Activated naive CD8-positive, alpha-beta T cell treated with anti-CD3 and anti-CD28 coated beads for 36 hours (primary cell): Measurements from ENCODE around the gene ARL5B. TPM values are rescaled to one million over a fixed set of nuclear protein-coding genes. Genes with fewer than 3 reads are reported as not detected.

Experiments used
- DNase-seq: peaks from one replicate; pipeline ENCODE4 v3.0.0; 2021
- H3K27ac Mint-ChIP-seq: one replicate; pipeline ENCODE4 v1.8.0; 2022; ENCODE audit warnings: mild to moderate bottlenecking, moderate library complexity, mixed read lengths
- H3K27me3 Mint-ChIP-seq: one replicate; pipeline ENCODE4 v1.8.0; 2022; ENCODE audit warnings: mild to moderate bottlenecking, mixed read lengths
- H3K36me3 Mint-ChIP-seq: one replicate; pipeline ENCODE4 v1.8.0; 2021; ENCODE audit warnings: mild to moderate bottlenecking, mixed read lengths
- H3K4me1 Mint-ChIP-seq: one replicate; pipeline ENCODE4 v1.8.0; 2021; ENCODE audit warnings: mixed read lengths
- H3K4me3 Mint-ChIP-seq: one replicate; pipeline ENCODE4 v1.8.0; 2022; ENCODE audit warnings: mild to moderate bottlenecking, moderate library complexity, mixed read lengths
- H3K9me3 Mint-ChIP-seq: one replicate; pipeline ENCODE4 v1.8.0; 2022; ENCODE audit warnings: mixed read lengths
- total RNA-seq, 2 experiments: library from RNA; stranded (reverse); gene quantifications; one replicate each; pipeline ENCODE4 v1.2.3, GENCODE V29; 2021

ARL5B gene
- total RNA-seq, 2 experiments from 2014 or later = 12.9 TPM

DNA sequence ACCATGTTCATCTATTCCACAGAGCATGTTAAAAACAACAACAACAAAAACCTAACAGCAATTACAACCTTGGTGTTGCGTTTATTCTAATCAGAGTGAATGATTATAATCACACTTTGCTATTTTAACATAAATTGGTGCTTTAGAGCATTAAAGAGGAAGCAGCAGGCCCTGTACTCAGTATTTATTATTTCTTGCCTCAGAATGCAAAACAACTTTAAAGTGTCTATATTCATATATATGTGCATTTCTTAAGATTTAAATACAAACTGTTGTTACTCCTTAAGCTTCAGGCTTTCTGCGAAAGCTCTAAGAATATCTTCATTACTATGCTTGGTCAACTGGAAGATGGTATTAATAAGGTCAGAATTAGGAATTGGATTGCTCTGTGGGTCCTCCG is 21.5 kb downstream of the ARL5B start:
- Mint-ChIP-seq H3K4me3 (no peak overlapping the region), H3K9me3 (no peaks in the 10 kb centered on the region), H3K4me1 (peaks cover 20% of the 10 kb centered on the region), H3K27ac (no peak overlapping the region), H3K27me3 (no peaks in the 10 kb centered on the region), H3K36me3 (peaks cover 21% of the 10 kb centered on the region)
- no peak for DNase-seq

DNA sequence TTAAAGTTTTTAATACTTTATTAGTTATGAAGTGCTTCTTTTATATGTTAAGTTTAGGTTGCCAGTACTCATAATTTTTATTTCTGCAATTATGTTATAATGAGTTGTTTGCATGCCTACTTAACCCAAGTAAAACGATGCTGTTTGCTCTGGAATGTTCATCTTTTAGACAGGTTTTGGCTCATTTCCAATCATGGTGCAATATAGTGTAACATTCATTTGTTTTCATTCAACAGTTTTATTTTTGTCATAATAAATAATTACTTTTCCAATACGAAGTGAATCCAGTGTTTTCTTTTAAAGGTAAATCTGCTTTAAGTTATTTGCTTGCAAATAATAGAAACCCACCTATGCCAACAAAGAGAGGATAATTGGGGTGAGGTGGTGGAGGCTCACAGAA is 22.1 kb downstream of the ARL5B start:
- peaks cover 20% of the 10 kb centered on the region for H3K4me1 Mint-ChIP-seq
- DNase-seq = no peak
- H3K36me3 Mint-ChIP-seq = peaks cover 21% of the 10 kb centered on the region
- H3K27me3 Mint-ChIP-seq = no peaks in the 10 kb centered on the region
- no peak overlapping the region for H3K27ac Mint-ChIP-seq
- no peaks in the 10 kb centered on the region for H3K9me3 Mint-ChIP-seq
- H3K4me3 Mint-ChIP-seq = no peak overlapping the region

DNA sequence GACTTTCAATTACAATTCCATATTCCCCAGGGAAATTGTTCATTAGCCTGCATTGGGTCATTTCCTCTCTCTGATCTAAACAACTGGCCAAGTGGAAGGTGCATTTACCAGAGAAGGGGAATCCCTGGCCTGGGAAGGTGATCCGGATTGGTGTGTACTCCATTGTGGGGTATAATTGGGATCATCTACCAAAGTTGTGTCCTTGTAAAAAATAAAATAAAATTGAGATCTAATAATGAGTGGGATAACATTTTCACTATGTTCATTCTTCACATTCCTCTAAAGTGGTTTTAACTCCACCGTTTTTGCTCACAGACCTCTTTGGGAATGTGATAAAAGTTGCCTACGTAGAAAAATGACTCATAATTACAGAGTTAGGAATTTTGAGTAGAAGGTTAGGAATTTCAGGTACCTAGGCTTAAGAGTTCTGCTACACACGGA is 22.8 kb downstream of the ARL5B start:
- Mint-ChIP-seq H3K27ac (no peak overlapping the region), H3K36me3 (peaks cover 21% of the 10 kb centered on the region), H3K4me3 (no peak overlapping the region), H3K4me1 (peaks cover 20% of the 10 kb centered on the region), H3K9me3 (no peaks in the 10 kb centered on the region), H3K27me3 (no peaks in the 10 kb centered on the region)
- no peak for DNase-seq

DNA sequence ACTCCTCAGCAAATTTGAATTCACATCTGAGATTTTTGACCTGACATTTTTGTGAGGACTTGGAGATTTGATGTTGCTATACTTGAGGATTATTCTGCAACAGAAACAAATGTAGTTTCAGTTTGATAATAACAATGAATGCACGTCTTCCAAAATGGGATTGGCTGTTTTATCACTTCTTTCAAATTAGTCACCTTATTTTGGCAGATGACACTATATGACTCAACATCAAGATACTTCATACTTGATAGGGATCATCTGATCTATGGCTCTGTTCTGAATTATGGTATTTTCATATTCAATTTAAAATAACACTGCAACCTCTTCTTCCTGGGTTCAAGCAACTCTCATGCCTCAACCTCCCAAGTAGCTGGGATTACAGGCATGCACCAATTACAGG is 24.2 kb downstream of the ARL5B start:
- no peak for DNase-seq
- Mint-ChIP-seq H3K36me3 (peaks cover 21% of the 10 kb centered on the region), H3K4me1 (peaks cover 20% of the 10 kb centered on the region), H3K9me3 (no peaks in the 10 kb centered on the region), H3K27me3 (no peaks in the 10 kb centered on the region), H3K27ac (no peak overlapping the region), H3K4me3 (no peak overlapping the region)

DNA sequence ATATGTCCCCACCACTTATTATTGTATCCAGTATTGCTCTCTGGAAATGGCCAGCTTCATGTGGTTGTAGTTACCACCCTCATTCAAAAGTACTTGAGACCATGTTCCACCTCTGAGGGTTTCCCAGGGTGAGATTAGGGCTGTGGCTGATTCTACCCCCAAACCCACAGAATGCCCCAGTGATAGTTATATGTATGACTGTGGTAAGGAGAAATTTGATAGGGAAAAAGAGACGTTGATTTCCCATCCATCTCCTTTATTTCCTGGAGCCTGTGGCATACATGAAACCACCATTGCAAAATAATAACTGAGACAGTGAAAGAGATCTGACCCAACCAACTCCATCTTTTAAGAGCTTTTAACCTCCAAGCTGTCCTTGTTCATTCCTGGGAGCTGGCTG is 25.2 kb downstream of the ARL5B start:
- Mint-ChIP-seq H3K4me3 (no peak overlapping the region), H3K36me3 (peaks cover 21% of the 10 kb centered on the region), H3K27me3 (peaks cover 8% of the 10 kb centered on the region), H3K27ac (no peak overlapping the region), H3K9me3 (no peaks in the 10 kb centered on the region), H3K4me1 (peaks cover 20% of the 10 kb centered on the region)
- no peak for DNase-seq

DNA sequence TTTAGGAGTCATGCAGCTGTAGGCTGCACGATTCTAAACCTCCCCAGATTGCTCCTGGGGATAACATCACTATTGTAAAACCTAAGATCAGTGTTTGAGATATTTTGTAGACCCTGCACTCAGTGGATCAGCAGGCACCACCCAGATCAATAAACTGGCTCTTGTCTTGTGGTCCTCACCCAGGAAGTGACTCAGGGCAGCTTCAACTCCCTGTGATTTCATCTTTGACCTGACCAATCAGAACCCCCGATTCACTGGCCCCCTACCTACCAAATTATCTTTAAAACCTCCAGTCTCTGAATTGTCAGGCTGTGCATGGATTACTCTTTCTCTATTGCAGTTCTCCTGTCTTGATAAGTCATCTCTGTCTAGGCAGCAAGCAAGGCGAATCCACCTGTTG is 25.7 kb downstream of the ARL5B start:
- DNase-seq = no peak
- peaks cover 21% of the 10 kb centered on the region for H3K36me3 Mint-ChIP-seq
- peaks cover 8% of the 10 kb centered on the region for H3K27me3 Mint-ChIP-seq
- no peaks in the 10 kb centered on the region for H3K9me3 Mint-ChIP-seq
- H3K4me3 Mint-ChIP-seq = no peak overlapping the region
- H3K27ac Mint-ChIP-seq = no peak overlapping the region
- H3K4me1 Mint-ChIP-seq = peaks cover 20% of the 10 kb centered on the region

DNA sequence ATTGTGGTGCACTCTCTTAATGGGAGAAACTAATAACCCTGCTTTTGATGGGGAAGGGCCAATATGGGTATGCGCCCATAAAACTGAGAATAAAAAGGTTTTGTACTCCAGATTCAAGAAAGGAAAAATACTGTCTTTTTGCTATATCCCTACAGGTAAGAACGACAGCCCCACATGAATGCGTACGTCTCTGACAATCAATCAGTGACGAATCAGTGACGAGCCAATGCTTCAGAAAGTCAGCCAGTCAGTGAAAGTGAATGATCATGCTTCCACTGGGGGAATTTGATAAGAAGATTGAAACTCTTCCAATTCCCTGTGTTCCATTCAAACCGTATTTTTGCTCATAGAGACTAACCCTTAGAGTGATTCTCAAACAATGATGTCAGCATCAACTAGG is 26.3 kb downstream of the ARL5B start:
- no peak for DNase-seq
- Mint-ChIP-seq H3K9me3 (no peaks in the 10 kb centered on the region), H3K27me3 (peaks cover 8% of the 10 kb centered on the region), H3K36me3 (peaks cover 21% of the 10 kb centered on the region), H3K27ac (no peak overlapping the region), H3K4me3 (no peak overlapping the region), H3K4me1 (peaks cover 20% of the 10 kb centered on the region)

DNA sequence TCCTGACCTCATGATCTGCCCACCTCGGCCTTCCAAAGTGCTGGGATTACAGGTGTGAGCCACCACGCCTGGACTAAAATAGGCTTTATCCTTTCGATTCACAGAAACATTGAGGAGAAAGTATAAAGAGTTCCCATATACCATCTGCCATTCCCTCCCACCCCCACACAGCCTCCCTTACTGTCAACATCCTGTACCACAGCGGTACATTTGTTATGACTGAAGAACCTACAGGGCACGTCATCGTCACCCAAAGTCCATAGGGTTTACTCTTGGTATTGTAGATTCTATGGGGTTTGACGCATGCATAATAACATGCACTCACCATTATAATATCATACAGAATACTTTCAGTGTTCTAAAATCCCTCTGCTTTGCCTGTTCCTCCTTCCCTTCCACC is 28.0 kb downstream of the ARL5B start:
- Mint-ChIP-seq H3K27ac (no peak overlapping the region), H3K4me1 (peaks cover 14% of the 10 kb centered on the region), H3K27me3 (peaks cover 8% of the 10 kb centered on the region), H3K4me3 (no peak overlapping the region), H3K36me3 (peaks cover 15% of the 10 kb centered on the region), H3K9me3 (no peaks in the 10 kb centered on the region)
- no peak for DNase-seq

DNA sequence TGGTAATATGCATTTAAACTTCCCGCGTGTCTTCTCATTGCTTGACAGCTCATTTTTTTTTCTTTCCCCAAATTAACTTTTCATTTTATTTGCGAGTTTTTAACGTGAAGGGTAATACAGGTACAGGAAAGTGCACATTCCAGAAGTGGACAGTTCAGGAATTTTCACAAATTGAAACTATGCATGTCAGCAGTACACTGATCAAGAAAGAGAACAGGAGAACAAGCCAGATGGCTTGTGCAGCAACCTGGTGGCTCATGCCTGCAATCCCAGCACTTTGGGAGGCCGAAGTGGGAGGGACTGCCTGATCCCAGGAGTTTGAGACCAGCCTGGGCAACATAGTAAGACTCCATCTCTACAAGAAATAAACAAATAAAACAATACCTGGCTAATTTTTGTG is 28.5 kb downstream of the ARL5B start:
- Mint-ChIP-seq H3K27me3 (peaks cover 8% of the 10 kb centered on the region), H3K36me3 (peaks cover 10% of the 10 kb centered on the region), H3K4me3 (no peak overlapping the region), H3K27ac (no peak overlapping the region), H3K9me3 (no peaks in the 10 kb centered on the region), H3K4me1 (peaks cover 9% of the 10 kb centered on the region)
- DNase-seq = no peak

DNA sequence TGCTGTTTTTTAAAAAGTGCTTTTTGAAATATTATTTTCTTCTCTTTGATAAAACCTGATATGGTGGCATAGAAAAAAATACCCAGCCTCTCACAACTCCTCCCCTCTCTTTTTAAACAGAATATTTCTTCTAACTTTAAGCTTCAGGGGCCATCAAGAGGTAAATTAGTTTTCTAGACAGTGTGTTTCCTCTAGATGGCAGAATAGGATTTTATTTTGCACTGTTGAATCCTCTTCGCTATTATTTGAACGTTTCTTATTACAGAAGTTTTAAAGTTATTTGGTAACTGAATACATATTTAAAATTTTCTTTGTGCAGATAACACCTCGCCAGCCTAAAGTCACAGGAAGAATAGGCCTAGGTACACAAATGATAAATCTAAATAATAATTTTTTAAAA is 30.3 kb downstream of the ARL5B start:
- Mint-ChIP-seq H3K36me3 (no peaks in the 10 kb centered on the region), H3K27me3 (peaks cover 8% of the 10 kb centered on the region), H3K4me3 (no peak overlapping the region), H3K27ac (no peak overlapping the region), H3K4me1 (peaks cover 6% of the 10 kb centered on the region), H3K9me3 (no peaks in the 10 kb centered on the region)
- no peak for DNase-seq

DNA sequence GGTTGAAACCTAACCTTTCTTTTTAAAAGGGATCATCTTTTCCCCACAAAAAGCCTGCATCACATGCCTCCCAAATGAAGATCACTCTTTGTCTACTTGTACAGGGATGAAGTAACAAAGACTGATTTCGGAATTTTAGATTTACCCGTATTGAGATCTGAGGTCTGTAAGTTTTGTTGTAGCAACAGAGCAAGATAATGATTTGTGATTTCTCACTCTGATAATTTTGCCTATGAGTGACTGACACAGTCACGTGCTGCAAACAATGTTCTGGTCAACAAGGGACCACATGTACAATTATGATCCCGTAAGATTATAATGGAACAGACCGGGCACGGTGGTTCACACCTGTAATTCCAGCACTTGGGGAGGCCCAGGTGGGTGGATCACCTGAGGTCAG is 31.3 kb downstream of the ARL5B start:
- Mint-ChIP-seq H3K36me3 (no peaks in the 10 kb centered on the region), H3K27me3 (peaks cover 8% of the 10 kb centered on the region), H3K4me1 (no peaks in the 10 kb centered on the region), H3K4me3 (no peak overlapping the region), H3K27ac (no peak overlapping the region), H3K9me3 (no peaks in the 10 kb centered on the region)
- DNase-seq = no peak

DNA sequence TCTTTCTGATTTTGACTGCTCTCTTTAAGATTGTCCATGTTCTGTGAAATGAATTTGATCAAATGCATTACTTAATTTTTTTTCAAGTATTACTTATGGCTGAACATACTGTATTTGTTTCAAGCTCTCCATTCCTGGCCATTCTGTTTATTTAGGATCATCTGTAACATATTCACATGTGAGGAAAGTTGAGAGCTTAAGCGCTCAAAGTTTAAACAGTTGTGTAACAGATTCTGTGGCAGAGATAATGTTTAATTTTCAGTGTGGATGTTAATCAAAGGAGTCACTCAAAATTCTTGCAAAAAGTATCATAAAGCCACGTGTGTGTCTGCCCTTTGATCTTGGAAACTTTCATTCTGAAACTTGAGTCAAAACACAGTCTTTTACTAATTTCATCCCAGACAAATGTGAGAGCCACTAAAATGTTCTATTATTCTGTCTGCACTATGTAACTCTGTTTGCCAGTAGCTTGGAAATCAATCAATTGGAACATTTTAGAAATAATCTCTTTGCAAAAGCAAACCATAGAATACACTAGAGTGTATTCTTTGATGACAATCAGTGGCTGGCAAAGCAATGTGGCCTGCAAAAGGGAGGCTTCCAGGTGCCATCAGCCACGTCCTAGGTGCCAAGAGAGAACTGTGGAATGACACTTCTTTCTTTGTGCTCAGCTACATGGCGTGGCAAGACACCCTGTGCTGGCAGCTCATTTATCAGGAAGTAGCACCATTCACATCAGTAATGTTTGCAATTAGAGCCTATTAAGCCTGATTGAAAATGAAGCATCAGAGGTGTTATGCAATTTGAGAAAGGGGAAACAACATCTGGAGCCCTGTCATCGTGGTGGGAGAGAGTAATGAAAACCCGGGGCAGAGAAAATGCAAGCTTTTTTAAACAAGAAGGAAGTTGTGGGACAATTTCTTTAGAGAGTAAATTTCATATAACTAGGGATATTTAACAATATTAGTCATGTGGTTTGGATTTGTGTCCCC is 40.9 kb downstream of the ARL5B start:
- peaks cover 4% of the 10 kb centered on the region for H3K27me3 Mint-ChIP-seq
- H3K27ac Mint-ChIP-seq = no peak overlapping the region

DNA sequence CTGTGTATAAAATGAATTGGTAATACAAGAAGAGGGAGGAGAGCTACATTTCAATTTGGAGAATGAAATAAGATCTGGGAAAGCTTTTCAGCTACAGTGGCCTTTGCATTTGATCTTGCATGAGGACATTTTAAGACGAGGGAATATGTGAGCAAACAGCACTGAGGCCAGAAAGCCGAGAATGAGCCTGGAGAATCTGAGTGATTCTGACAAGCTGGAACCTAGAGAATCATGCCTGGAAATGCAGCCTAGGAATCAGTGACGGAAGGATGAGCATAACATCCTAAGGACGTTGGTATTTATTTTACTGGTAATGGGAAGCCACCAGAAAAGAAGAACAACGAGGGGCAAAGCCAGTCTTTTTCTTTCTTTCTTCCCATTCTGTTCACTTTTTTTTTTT is 44.3 kb downstream of the ARL5B start:
- Mint-ChIP-seq H3K9me3 (no peaks in the 10 kb centered on the region), H3K4me1 (peaks cover 1% of the 10 kb centered on the region), H3K36me3 (no peaks in the 10 kb centered on the region), H3K27me3 (no peaks in the 10 kb centered on the region), H3K4me3 (no peak overlapping the region), H3K27ac (no peak overlapping the region)
- DNase-seq = no peak

More for the DNA sequence above, 40.9 kb downstream of the ARL5B start:
- Mint-ChIP-seq H3K4me3 (no peak overlapping the region), H3K9me3 (no peaks in the 10 kb centered on the region), H3K36me3 (no peaks in the 10 kb centered on the region), H3K4me1 (peaks cover 1% of the 10 kb centered on the region)
- DNase-seq = no peak

DNA sequence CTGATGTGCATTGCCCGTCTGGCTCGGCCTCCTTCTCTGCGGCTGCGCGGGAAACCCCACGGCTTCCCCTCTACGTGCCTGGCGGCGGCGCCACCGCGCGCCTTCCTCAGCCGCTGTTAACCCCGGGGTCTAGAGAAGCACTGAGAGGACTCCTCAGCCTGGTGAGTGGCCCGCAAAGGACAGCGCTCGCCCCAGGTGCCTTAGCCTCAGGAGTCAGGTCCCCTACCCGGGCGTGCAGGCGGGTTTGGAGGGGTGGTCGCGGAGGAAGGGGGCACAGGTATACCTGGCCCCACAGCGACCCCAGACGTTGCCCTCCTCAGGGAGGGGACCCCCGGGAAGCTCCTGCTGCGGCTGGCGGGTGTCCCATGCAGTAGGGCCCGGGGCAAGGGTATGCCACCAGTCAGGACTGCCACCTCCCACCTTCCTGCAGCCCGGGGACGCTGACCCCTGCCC is 51.0 kb downstream of the ARL5B start:
- Mint-ChIP-seq H3K27me3 (peaks cover 8% of the 10 kb centered on the region), H3K27ac (no peak overlapping the region), H3K9me3 (no peaks in the 10 kb centered on the region), H3K4me1 (no peaks in the 10 kb centered on the region), H3K4me3 (no peak overlapping the region), H3K36me3 (no peaks in the 10 kb centered on the region)
- no peak for DNase-seq

DNA sequence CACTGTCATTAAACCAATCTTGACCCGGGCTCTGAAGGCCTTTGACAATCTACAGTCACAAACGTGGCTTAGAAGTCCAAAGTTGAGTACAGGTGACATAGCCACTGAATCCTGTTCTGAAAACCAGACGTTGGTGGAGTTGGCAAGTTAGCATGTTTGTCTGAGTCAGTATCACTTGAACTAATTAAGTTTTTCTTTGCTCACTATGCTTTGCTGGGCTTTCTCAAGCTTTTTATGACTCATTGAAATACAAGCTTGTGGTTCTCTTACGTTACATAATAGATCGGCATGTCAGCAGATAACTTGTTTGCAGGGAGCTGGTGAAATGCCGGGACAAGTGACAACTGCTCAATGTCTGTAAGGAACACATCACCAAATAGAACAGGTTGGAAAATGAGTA is 53.8 kb downstream of the ARL5B start:
- DNase-seq = no peak
- H3K4me1 Mint-ChIP-seq = no peaks in the 10 kb centered on the region
- H3K27ac Mint-ChIP-seq = no peak overlapping the region
- no peaks in the 10 kb centered on the region for H3K9me3 Mint-ChIP-seq
- no peak overlapping the region for H3K4me3 Mint-ChIP-seq
- no peaks in the 10 kb centered on the region for H3K36me3 Mint-ChIP-seq
- peaks cover 8% of the 10 kb centered on the region for H3K27me3 Mint-ChIP-seq

DNA sequence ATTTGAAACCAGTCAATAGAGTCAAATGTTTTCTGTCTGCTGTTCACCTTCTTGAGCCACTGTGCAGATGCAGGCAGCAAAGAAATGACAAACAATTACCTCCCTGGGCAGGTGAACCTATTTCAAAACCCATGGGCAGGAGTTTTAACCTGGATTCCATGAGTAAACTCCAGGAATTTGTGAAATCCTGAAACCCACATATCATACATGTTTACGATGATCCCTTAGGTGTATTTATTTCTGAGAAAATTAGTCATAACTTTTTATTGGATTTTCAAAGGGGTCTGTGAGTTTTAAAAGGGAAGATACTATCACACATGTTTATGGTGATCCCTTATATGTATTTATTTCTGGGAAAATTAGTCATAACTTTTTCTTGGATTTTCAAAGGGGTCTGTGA is 59.8 kb downstream of the ARL5B start:
- DNase-seq = no peak
- Mint-ChIP-seq H3K9me3 (no peaks in the 10 kb centered on the region), H3K27ac (no peak overlapping the region), H3K4me3 (no peak overlapping the region), H3K4me1 (no peaks in the 10 kb centered on the region), H3K36me3 (no peaks in the 10 kb centered on the region), H3K27me3 (peaks cover 5% of the 10 kb centered on the region)
